Ishikawa (cell line): ENCODE data around the gene TSPAN4.
A peak's percentile ranks its signal among the peaks of the same experiment; 100 is the strongest.

Source experiments
- CEBPB ChIP-seq: IDR thresholded peaks from 2 replicates; pipeline ENCODE4 v1.6.1; 2012
- CREB1 ChIP-seq: IDR thresholded peaks from 2 replicates; pipeline ENCODE4 v1.6.1; 2012; ENCODE audit warnings: low read depth
- EGR1 ChIP-seq: IDR thresholded peaks from 2 replicates; pipeline ENCODE4 v1.6.1; 2012
- EP300 ChIP-seq: IDR thresholded peaks from 2 replicates; pipeline ENCODE4 v1.6.1; 2012; ENCODE audit warnings: borderline replicate concordance
- FOXM1 ChIP-seq: IDR thresholded peaks from 2 replicates; pipeline ENCODE4 v1.6.1; 2012; ENCODE audit warnings: low read depth, borderline replicate concordance
- MAX ChIP-seq: IDR thresholded peaks from 2 replicates; pipeline ENCODE4 v1.6.1; 2012
- NFIC ChIP-seq: IDR thresholded peaks from 2 replicates; pipeline ENCODE4 v1.6.1; 2012
- RAD21 ChIP-seq: IDR thresholded peaks from 2 replicates; pipeline ENCODE4 v1.6.1; 2012; ENCODE audit warnings: low read depth
- REST ChIP-seq: IDR thresholded peaks from 2 replicates; pipeline ENCODE4 v1.6.1; 2012; ENCODE audit warnings: low read depth, mild to moderate bottlenecking
- TAF1 ChIP-seq: IDR thresholded peaks from 2 replicates; pipeline ENCODE4 v1.6.1; 2012; ENCODE audit warnings: low read depth, mild to moderate bottlenecking
- TCF12 ChIP-seq: IDR thresholded peaks from 2 replicates; pipeline ENCODE4 v1.6.1; 2012; ENCODE audit warnings: low read depth
- TEAD4 ChIP-seq: IDR thresholded peaks from 2 replicates; pipeline ENCODE4 v1.6.1; 2012
- USF1 ChIP-seq: IDR thresholded peaks from 2 replicates; pipeline ENCODE4 v1.6.1; 2012
- YY1 ChIP-seq: IDR thresholded peaks from 2 replicates; pipeline ENCODE4 v1.6.1; 2012; ENCODE audit warnings: low read depth
- ZBTB7A ChIP-seq: IDR thresholded peaks from 2 replicates; pipeline ENCODE4 v1.6.1; 2012; ENCODE audit warnings: low read depth

TSPAN4 gene

GRCh38 chr11:910044-910588 lies 67.5 kb downstream of the TSPAN4 start:
- no peak for TF ChIP-seq ZBTB7A
- peak; percentile 86; the same call in 1 of the 2 replicates for TF ChIP-seq EGR1
- 0 out of 2 replicates have a peak, but pooled peaks have one; percentile 72 for TF ChIP-seq MAX

GRCh38 chr11:910589-911030 lies 68.0 kb downstream of the TSPAN4 start, which contains the start of gene CHID1:
CHID1 (minus strand) TSS chr11:910810; CDS start chr11:904816, 5,994 bp downstream.
- peak; percentile 42; the same call in 1 of the 2 replicates for TF ChIP-seq TAF1
- no peak for TF ChIP-seq REST

- TF ChIP-seq MAX, result peak; percentile 86
- TF ChIP-seq FOXM1, result no peak
- no peak; the same call in 1 of the 2 replicates for TF ChIP-seq TAF1
- no peak for TF ChIP-seq NFIC
- TF ChIP-seq ZBTB7A, result peak; percentile 52; the same call in 1 of the 2 replicates
- TF ChIP-seq EP300, result no peak
- no peak for TF ChIP-seq USF1
- no peak for TF ChIP-seq CEBPB
- no peak for TF ChIP-seq CREB1
- TF ChIP-seq RAD21, result no peak
- TF ChIP-seq REST, result no peak
- no peak for TF ChIP-seq TEAD4
- TF ChIP-seq TCF12, result 0 out of 2 replicates have a peak, but pooled peaks have one; percentile 23
- TF ChIP-seq EGR1, result no peak
- TF ChIP-seq YY1, result peak; percentile 68
Observed at GRCh38 chr11:911031-911889, 68.6 kb downstream of the TSPAN4 start.

GRCh38 chr11:911890-912219 lies 69.2 kb downstream of the TSPAN4 start:
- no peak for TF ChIP-seq EP300
- no peak for TF ChIP-seq TAF1
- no peak for TF ChIP-seq REST
- TF ChIP-seq CEBPB, result no peak
- no peak for TF ChIP-seq EGR1
- no peak for TF ChIP-seq CREB1
- TF ChIP-seq TEAD4, result no peak
- no peak for TF ChIP-seq FOXM1
- TF ChIP-seq YY1, result no peak
- no peak for TF ChIP-seq MAX
- TF ChIP-seq ZBTB7A, result no peak

- TF ChIP-seq REST (no peak), TAF1 (no peak), EGR1 (no peak), TCF12 (no peak), USF1 (no peak), NFIC (no peak), CEBPB (no peak), TEAD4 (no peak), RAD21 (no peak), MAX (no peak), ZBTB7A (no peak), EP300 (no peak), YY1 (no peak)
Observed at GRCh38 chr11:912266-912665, 69.6 kb downstream of the TSPAN4 start.
